NCI-H2227 (cell line): Measurements from ENCODE around the gene SOCS4.

Experiments used
- DNase-seq: peaks from one replicate; lab custom pipeline; 2025; ENCODE audit not compliant: unreplicated experiment; lab: John Stamatoyannopoulos, UW

SOCS4 gene

DNA sequence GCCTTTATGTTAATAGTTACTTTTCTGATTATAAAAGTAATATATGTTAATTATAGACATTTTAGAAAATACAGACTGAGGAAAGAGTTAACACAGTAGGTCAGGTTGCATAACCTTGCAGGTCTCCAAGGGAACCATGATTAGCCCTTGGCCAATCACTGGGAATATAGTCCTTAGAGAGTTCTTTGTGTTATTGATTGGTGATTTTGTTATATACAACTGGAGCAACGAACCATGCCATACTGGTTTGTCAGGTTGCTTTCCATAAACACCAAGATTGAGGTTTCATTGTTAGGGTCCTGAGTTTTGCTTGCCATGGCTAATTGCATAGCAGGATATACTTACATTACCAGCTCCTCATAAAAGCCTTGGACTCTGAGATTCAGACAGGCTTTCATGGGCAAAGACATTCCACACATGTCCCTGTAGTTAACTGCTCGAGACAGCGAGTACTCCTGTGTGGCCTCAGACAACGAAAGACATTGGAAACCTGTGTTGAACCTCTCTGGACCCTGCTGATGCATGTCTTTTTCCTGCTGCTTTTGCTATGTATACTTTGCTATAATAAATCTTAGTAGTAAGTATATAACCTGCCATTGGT, 58.1 kb downstream of the SOCS4 start:
- no peak for DNase-seq

GRCh38 chr14:55086938-55087337, 59.9 kb downstream of the SOCS4 start:
- DNase-seq = no peak

- no peak for DNase-seq
These were observed 61.3 kb downstream of the SOCS4 start for GRCh38 chr14:55088356-55088755.

DNA sequence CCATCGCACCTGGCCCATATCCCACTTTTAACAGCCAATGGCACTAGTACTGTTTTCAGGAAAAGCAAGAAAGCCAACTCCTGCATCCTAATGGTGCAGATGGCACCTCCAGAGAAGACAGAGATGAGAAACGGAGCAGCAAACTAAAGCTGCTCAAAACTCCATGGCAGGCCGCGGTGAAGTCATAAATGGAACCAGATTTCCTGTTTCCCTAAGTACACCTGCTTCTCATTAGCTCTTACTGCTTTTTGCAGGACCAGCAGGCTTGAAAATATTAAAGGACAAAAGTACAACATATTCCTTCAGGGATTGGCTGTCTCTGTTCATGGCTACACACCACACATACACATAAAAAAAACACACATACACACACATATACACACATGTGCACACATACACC, 65.3 kb downstream of the SOCS4 start:
- no peak for DNase-seq

DNA sequence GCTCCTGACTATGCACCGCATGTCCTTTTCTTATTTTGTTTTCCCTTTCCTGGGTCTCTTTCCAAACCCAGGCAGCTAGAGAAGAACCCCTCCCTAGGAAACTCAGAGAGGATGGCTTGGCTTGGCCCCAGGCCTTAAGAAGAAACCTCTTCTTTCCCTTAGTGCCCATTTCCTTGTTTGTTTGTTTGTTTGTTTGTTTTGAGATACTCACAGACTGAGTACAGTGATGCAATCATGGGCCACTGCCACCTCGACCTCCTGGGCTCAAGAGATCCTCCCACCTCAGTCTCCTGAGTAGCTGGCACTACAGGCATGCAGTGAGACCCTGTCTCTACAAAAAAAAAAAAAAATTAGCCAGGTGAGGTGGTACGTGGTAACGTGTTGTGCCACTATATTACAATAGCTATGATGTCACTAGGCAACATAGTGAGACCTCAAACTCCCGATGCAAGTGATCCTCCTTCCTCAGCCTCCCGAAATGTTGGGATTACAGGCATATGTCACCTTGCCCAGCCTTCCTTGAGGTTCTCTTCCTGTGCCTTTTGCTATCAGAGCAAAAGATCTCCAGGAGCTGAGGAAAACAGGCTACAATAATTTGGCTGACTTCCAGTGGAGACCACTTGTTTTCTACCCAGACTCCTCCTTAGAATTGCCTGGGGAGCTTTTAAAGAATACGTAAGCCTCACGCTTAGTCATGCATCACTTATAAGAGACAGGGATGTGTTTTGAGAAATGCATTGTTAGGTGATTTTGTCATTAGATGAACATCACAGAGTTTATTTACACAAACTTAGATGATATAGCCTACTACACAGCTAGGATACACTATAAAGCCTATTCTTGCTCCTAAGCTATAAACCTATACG, 67.5 kb downstream of the SOCS4 start:
- peak; percentile 22 for DNase-seq

GRCh38 chr14:55097881-55098560, 71.0 kb downstream of the SOCS4 start:
- peak; percentile 66 for DNase-seq

DNA sequence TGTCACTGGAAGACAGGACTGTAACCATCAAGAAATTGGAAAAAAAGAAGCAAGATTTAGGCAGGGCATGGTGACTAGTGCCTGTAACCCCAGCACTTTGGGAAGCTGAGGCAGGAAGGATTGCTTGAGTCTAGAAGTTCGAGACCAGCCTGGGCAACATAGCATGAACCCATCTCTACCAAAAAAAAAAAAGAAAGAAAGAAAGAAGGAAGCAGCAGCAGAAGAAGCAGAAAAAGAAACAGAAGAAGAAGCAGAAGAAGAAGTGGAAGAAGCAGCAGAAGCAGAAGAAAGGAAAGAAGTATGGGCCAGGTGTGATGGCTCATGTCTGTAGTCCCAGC, 71.5 kb downstream of the SOCS4 start:
- DNase-seq = no peak
